Common myeloid progenitor, CD34-positive (primary cell): ENCODE data around the gene PVALEF.

Source experiments
- CTCF ChIA-PET: fragments of 350-600 bp; sonication (Branson Sonifier 250); formaldehyde crosslinking; loops from one replicate; lab custom pipeline; 2021; ENCODE audit warnings: antibody characterized with exemption; lab: Charles Lee
- POLR2A ChIA-PET: fragments of 350-600 bp; sonication (Branson Sonifier 250); formaldehyde crosslinking; loops from one replicate; lab custom pipeline; 2021; ENCODE audit warnings: antibody characterized with exemption; lab: Charles Lee
- DNase-seq, 3 donors: peaks; one replicate each; pipeline versions ENCODE4 v3.0.0 to v3.0.0-alpha.2; 2013
- H3K27ac ChIP-seq, 2 experiments: 1 replicate in 1 of 2; 2 replicates in 1 of 2; pipeline ENCODE4 v1.7.0; 2013; ENCODE audit warnings: inconsistent platforms in 2 of 2, low read length in 2 of 2, mild to moderate bottlenecking in 2 of 2, low read depth in 1 of 2, moderate library complexity in 1 of 2; ENCODE audit not compliant: severe bottlenecking in 2 of 2, insufficient read depth in 1 of 2, poor library complexity in 1 of 2
- H3K27me3 ChIP-seq, 5 experiments: replicated peaks in 2 of 5; 1 replicate in 3 of 5; 2 replicates in 2 of 5; pipeline versions ENCODE4 v1.6.1 to v1.7.0; 2013; ENCODE audit warnings: low read length in 4 of 5, mild to moderate bottlenecking in 2 of 5, moderate library complexity in 2 of 5, inconsistent platforms in 1 of 5; ENCODE audit not compliant: insufficient read depth in 5 of 5, control insufficient read depth in 4 of 5
- H3K36me3 ChIP-seq, 4 experiments: 1 replicate in 2 of 4; 2 replicates in 2 of 4; pipeline versions ENCODE4 v1.6.1 to v1.7.0; 2013; ENCODE audit warnings: low read length in 3 of 4, control low read depth in 1 of 4, mild to moderate bottlenecking in 1 of 4; ENCODE audit not compliant: control insufficient read depth in 4 of 4, insufficient read depth in 4 of 4
- H3K4me1 ChIP-seq, 4 experiments: 1 replicate in 3 of 4; 2 replicates in 1 of 4; pipeline versions ENCODE4 v1.6.1 to v1.7.1; 2013; ENCODE audit warnings: low read length in 3 of 4, mild to moderate bottlenecking in 3 of 4, control low read depth in 1 of 4, inconsistent platforms in 1 of 4, moderate library complexity in 1 of 4; ENCODE audit not compliant: control insufficient read depth in 4 of 4, insufficient read depth in 4 of 4; ENCODE audit errors: control extremely low read depth in 1 of 4
- H3K4me3 ChIP-seq, 7 experiments: 1 replicate in 4 of 7; 2 replicates in 3 of 7; pipeline versions ENCODE4 v1.5.1 to v1.7.0; 2013; ENCODE audit warnings: mild to moderate bottlenecking in 7 of 7, low read length in 6 of 7, moderate library complexity in 6 of 7, inconsistent platforms in 2 of 7, low read depth in 2 of 7, control low read depth in 1 of 7; ENCODE audit not compliant: insufficient read depth in 4 of 7, control insufficient read depth in 1 of 7; ENCODE audit errors: extremely low read depth in 1 of 7
- H3K9me3 ChIP-seq, 5 experiments: 1 replicate in 4 of 5; 2 replicates in 1 of 5; pipeline versions ENCODE4 v1.6.1 to v1.7.1; 2013; ENCODE audit warnings: low read length in 4 of 5, mild to moderate bottlenecking in 2 of 5, inconsistent platforms in 1 of 5, low read depth in 1 of 5, moderate library complexity in 1 of 5; ENCODE audit not compliant: control insufficient read depth in 4 of 5, insufficient read depth in 2 of 5; ENCODE audit errors: control extremely low read depth in 1 of 5
- WGBS: methylation state at CpG from one replicate; pipeline ENCODE4 v1.1.5; 2013; ENCODE audit not compliant: insufficient coverage; 5-methylcytosine and 5-hydroxymethylcytosine counted together

Gene PVALEF

DNA sequence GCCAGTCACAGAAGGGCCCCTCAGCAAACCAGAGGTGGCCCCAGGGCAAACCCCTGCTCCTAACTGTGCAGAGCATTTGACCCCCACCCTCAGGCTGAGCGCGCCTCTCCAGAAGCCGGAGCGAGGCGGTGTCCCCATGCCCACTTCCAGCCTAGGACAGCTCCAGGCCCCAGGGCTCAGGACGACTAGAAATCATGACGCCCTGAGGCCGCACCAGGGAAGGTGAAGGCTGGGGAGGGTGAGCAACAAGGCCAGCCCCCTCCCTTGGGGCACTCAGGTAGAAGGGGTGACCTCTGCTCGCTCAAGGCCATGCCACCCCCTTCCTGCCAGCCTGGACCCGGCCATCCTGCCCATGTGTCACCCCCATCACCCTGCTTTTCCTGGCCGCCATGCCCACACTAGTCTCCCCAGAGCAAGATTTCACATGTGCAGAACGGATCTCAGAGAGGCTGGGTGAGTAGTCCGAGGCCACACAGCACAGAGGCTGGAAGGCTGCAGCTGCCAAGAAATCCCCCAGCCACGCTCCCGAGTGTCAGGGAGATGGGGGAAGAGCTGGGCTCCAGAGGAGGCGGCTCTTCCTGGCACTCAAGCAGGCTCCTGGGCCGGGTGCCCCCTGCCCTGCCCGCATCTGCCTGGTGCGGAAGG, 2.1 kb upstream of the PVALEF start:
- H3K4me3 ChIP-seq = no peak overlapping the region
- H3K9me3 ChIP-seq = no peaks in the 10 kb centered on the region
- WGBS = 95% methylated on average over 11 of the region's 19 CpGs
- ChIA-PET CTCF (no interaction called here), POLR2A (no interaction called here)
- peaks cover 0 to 9% (median 0%) of the 10 kb centered on the region in 5 experiments for H3K27me3 ChIP-seq
- H3K4me1 ChIP-seq = peaks cover 0 to 31% (median 27%) of the 10 kb centered on the region in 4 experiments
- no peak for DNase-seq
- H3K36me3 ChIP-seq = no peaks in the 10 kb centered on the region
- no peak overlapping the region for H3K27ac ChIP-seq

DNA sequence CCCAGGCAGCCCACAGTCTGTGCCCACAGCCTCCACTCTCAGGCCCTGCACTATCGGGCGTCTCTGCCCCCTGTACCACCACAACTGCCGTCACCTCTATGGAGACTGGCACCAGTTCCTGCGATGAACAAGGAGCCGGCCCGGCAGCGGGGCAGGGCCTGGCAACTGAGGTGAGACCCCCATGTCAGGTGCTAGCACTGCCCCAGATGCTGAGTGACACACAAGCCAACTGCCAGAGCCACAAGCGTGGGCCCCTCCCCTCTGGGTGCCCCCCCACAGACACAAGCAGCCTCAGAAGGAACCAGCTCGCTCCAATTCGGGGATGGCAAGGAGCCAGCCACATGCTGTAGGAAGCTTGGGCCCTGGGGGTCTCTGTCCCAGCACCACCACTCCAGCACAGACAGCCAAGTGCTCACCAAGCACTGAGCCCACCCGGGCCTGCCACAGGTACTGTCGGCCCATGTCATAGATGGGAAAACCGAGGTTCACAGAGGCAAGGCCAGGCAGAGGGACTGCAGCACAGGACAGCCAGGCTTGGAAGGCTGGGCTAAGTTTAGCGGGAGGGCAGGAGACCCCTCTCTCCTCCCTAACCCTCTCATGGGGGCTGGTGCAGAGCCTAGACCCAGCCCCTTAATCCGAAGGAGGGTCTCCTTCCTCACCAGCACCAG, 1.5 kb upstream of the PVALEF start:
- POLR2A ChIA-PET = no interaction called here
- Histone ChIP-seq H3K4me1 (peaks cover 0 to 31% (median 27%) of the 10 kb centered on the region in 4 experiments), H3K27me3 (peaks cover 0 to 9% (median 0%) of the 10 kb centered on the region in 5 experiments), H3K27ac (no peak overlapping the region), H3K4me3 (no peak overlapping the region), H3K36me3 (no peaks in the 10 kb centered on the region), H3K9me3 (no peaks in the 10 kb centered on the region)
- CTCF ChIA-PET = interaction anchor here (0.8 to 1.1 kb wide), 2 partner anchors 21 to 37 kb away, joined by 3 to 5 read pairs; no protein-coding TSS in a partner anchor
- WGBS = 94% methylated on average over 14 of the region's 15 CpGs
- no peak for DNase-seq

GRCh38 chr17:81164371-81165245, 699 bp upstream of the PVALEF start:
- peaks cover 0 to 28% (median 24%) of the 10 kb centered on the region in 4 experiments for H3K4me1 ChIP-seq
- no peak overlapping the region for H3K4me3 ChIP-seq
- CTCF ChIA-PET = interaction anchor here (0.8 to 1.1 kb wide), 2 partner anchors 22 to 36 kb away, joined by 3 to 5 read pairs; no protein-coding TSS in a partner anchor
- 86% methylated on average over 18 of the region's 19 CpGs for WGBS
- POLR2A ChIA-PET = no interaction called here
- H3K36me3 ChIP-seq = no peaks in the 10 kb centered on the region
- H3K9me3 ChIP-seq = no peaks in the 10 kb centered on the region
- no peak overlapping the region for H3K27ac ChIP-seq
- no peak for DNase-seq
- peaks cover 0 to 9% (median 0%) of the 10 kb centered on the region in 5 experiments for H3K27me3 ChIP-seq

DNA sequence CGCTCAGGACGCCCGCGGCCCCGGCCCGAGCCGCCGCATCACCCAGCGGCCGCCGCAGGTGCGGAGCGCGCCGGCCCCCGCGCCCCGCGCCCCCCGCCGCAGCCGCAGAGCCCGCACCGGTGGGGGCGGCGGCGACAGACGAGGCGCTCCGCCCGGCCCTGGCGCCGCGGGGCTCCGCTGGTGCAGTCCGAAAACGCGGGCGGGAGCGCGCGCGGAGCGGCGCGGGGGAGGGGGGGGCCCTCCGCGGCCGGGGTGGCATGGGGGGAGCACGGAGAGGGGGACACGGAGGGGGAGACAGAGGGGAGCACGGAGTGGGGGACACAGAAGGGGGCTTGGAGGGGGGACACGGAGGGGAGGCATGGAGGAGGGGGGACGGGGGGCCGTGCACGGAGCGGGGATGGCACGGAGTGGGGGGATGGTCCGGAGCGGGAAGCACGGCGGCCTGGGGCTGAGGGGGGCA, 756 bp downstream of the PVALEF start, which contains the start of gene AATK:
AATK (minus strand) TSS at position 189 of the 460 bp plus-strand sequence. CDS start 229 bp downstream, outside the sequence.
- Histone ChIP-seq H3K4me1 (peaks cover 0 to 13% (median 11%) of the 10 kb centered on the region in 4 experiments), H3K27ac (no peak within 1 kb of the TSS), H3K9me3 (no peaks in the 10 kb centered on the region), H3K27me3 (peaks cover 0 to 9% (median 0%) of the 10 kb centered on the region in 5 experiments), H3K36me3 (no peaks in the 10 kb centered on the region), H3K4me3 (peak within 1 kb of the TSS; percentile 24 to 67 (median 43))
- WGBS = 0% methylated on average over 25 of the region's 62 CpGs
- POLR2A ChIA-PET = interaction anchor here (1.0 kb wide), 1 partner anchor 12 kb away, joined by 3 read pairs; no protein-coding TSS in a partner anchor
- peak in 2 of 3 donors; percentile 34 to 36 for DNase-seq
- CTCF ChIA-PET = no interaction called here

- CTCF ChIA-PET = no interaction called here
- Histone ChIP-seq H3K27ac (no peak overlapping the region), H3K4me3 (no peak overlapping the region), H3K36me3 (no peaks in the 10 kb centered on the region), H3K4me1 (peaks cover 0 to 10% (median 8%) of the 10 kb centered on the region in 4 experiments), H3K27me3 (peaks cover 0 to 9% (median 0%) of the 10 kb centered on the region in 5 experiments), H3K9me3 (no peaks in the 10 kb centered on the region)
- 100% methylated on average over 2 of the region's 4 CpGs for WGBS
- no peak for DNase-seq
- POLR2A ChIA-PET = no interaction called here
Measured at GRCh38 chr17:81167194-81167524, 1.9 kb downstream of the PVALEF start.

DNA sequence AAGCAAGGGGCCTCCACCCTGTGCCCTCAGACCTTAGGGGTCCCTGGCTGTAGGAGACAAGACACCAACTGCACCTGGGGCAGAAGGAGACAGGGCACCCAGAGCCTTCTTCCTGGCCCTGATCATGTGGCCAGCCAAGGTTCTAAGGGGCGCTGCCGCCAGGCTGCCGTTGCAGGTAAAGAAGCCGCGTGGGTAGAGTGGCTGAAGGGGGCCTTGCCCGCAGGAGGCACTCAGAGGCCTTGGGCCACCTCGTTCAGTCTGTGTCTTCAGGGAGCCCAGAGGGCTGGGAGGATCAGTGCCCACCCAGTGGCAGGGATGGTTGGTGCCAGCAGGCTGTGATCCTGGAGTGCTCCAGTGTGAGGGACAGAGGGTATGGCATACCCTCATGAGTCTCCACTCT, 2.3 kb downstream of the PVALEF start:
- ChIA-PET CTCF (interaction anchor here (1.1 to 1.2 kb wide), 2 partner anchors 18 to 26 kb away, joined by 3 read pairs; no protein-coding TSS in a partner anchor), POLR2A (no interaction called here)
- peaks cover 0 to 10% (median 8%) of the 10 kb centered on the region in 4 experiments for H3K4me1 ChIP-seq
- peaks cover 0 to 9% (median 0%) of the 10 kb centered on the region in 5 experiments for H3K27me3 ChIP-seq
- no peak for DNase-seq
- H3K9me3 ChIP-seq = no peaks in the 10 kb centered on the region
- WGBS = 100% methylated on average over 7 of the region's 7 CpGs
- no peaks in the 10 kb centered on the region for H3K36me3 ChIP-seq
- H3K4me3 ChIP-seq = no peak overlapping the region
- no peak overlapping the region for H3K27ac ChIP-seq
